Natural killer cell treated with Interleukin-12 subunit alpha and Interleukin-12 subunit beta and Interleukin-15 and Interleukin-18, amount 100 ng/mL, for 72 hours (primary cell): ENCODE data around the gene HOMEZ. TPM values are rescaled to one million over a fixed set of nuclear protein-coding genes. Genes with fewer than 3 reads are reported as not detected.
"Not testable (repeated sequence)": the region's sequence is repeated elsewhere in the genome, so short reads cannot be mapped to it uniquely, and the experiment has no call there.

Experiments
- ATAC-seq, 2 donors: fragments of 150-1000 bp; cut with Tn5 transposase in 1 of 2; sonication (Bioruptor Pico), chemical (Tn5 transposase) in 1 of 2; 2 replicates each; pipeline ENCODE4 v1.10.0; 2021
- DNase-seq: peaks from one replicate; pipeline ENCODE4 v3.0.0; 2022; ENCODE audit warnings: low spot score
- H3K27ac Mint-ChIP-seq, 2 donors: 1 replicate in 1 of 2; 2 replicates in 1 of 2; pipeline ENCODE4 v1.8.0; 2022; ENCODE audit warnings: mixed read lengths in 2 of 2, mild to moderate bottlenecking in 1 of 2, moderate library complexity in 1 of 2
- H3K27me3 Mint-ChIP-seq, 2 donors: 1 replicate in 1 of 2; 2 replicates in 1 of 2; pipeline ENCODE4 v1.8.0; 2022; ENCODE audit warnings: mixed read lengths in 2 of 2
- H3K36me3 Mint-ChIP-seq: one replicate; pipeline ENCODE4 v1.8.0; 2022; ENCODE audit warnings: mixed read lengths
- H3K4me1 Mint-ChIP-seq, 2 donors: 1 replicate in 1 of 2; 2 replicates in 1 of 2; pipeline ENCODE4 v1.8.0; 2022; ENCODE audit warnings: low read depth in 2 of 2, mixed read lengths in 2 of 2, mild to moderate bottlenecking in 1 of 2
- H3K4me3 Mint-ChIP-seq: one replicate; pipeline ENCODE4 v1.8.0; 2022; ENCODE audit warnings: mixed read lengths
- H3K9me3 Mint-ChIP-seq: 2 replicates; pipeline ENCODE4 v1.8.0; 2022; ENCODE audit warnings: mixed read lengths
- total RNA-seq, 2 donors: library from RNA; stranded (reverse); gene quantifications; one replicate each; pipeline ENCODE4 v1.2.3, GENCODE V29; 2022

The HOMEZ gene
- total RNA-seq, 2 donors from 2014 or later, result 5.8 to 7.8 TPM

- H3K4me3 Mint-ChIP-seq, result no peak overlapping the region
- H3K4me1 Mint-ChIP-seq, result peaks cover 16 to 17% of the 10 kb centered on the region in 2 donors
- no peaks in the 10 kb centered on the region for H3K27me3 Mint-ChIP-seq
- no peaks in the 10 kb centered on the region for H3K9me3 Mint-ChIP-seq
- no peak overlapping the region for H3K27ac Mint-ChIP-seq
- DNase-seq (no peak), ATAC-seq (no peak)
- H3K36me3 Mint-ChIP-seq, result no peaks in the 10 kb centered on the region
These were observed 4.7 kb downstream of the HOMEZ start for GRCh38 chr14:23281247-23281646.

DNA sequence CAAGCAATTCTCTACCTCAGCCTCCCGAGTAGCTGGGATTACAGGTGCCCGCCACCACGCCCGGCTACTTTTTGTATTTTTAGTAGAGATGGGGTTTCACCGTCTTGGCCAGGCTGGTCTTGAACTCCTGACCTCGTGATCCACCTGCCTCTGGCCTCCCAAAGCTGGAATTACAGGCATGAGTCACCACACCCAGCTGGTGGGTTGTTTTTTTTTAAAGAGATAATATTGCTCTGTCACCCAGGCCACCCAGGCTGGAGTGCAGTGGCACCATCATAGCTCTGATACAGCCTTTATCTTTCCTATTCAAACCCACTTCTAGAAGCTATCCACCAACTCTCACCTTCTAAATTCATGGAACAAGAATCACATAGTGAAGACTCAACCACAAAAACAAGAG is 8.0 kb downstream of the HOMEZ start:
- not testable (repeated sequence) for H3K4me1 Mint-ChIP-seq, ATAC-seq

GRCh38 chr14:23277189-23277588 is 8.7 kb downstream of the HOMEZ start:
- Mint-ChIP-seq H3K9me3 (no peaks in the 10 kb centered on the region), H3K27ac (no peak overlapping the region), H3K4me1 (peaks cover 4 to 10% of the 10 kb centered on the region in 2 donors), H3K4me3 (no peak overlapping the region), H3K27me3 (no peaks in the 10 kb centered on the region), H3K36me3 (no peaks in the 10 kb centered on the region)
- DNase-seq, result no peak
- ATAC-seq, result no peak

More for the DNA sequence above, 8.0 kb downstream of the HOMEZ start:
- not testable (repeated sequence) for H3K4me3 Mint-ChIP-seq, H3K36me3 Mint-ChIP-seq, H3K9me3 Mint-ChIP-seq, DNase-seq, H3K27me3 Mint-ChIP-seq, H3K27ac Mint-ChIP-seq

DNA sequence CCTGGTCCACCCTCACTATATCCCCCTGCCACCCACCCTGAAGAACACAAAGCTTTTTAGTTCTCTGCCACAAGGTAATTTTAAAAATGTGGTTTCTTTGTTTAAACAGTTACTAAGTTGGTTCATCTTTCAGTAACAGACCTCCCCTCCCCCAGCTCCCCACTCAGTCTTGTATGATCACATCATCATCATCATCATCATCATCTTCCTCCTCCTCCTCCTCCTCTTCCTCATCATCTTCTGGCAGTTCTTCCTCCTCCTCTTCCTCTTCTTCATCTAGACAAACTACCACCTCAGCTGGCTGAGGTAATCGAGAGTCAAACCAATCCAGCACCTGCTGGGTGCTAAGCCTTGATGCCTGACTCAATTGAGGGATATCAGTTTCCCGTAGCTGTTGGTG is 10.5 kb downstream of the HOMEZ start:
- H3K27ac Mint-ChIP-seq, result no peak overlapping the region
- peaks cover 4 to 10% of the 10 kb centered on the region in 2 donors for H3K4me1 Mint-ChIP-seq
- H3K36me3 Mint-ChIP-seq, result no peaks in the 10 kb centered on the region
- no peak overlapping the region for H3K4me3 Mint-ChIP-seq
- DNase-seq, result no peak
- ATAC-seq, result no peak
- H3K27me3 Mint-ChIP-seq, result no peaks in the 10 kb centered on the region
- no peaks in the 10 kb centered on the region for H3K9me3 Mint-ChIP-seq

DNA sequence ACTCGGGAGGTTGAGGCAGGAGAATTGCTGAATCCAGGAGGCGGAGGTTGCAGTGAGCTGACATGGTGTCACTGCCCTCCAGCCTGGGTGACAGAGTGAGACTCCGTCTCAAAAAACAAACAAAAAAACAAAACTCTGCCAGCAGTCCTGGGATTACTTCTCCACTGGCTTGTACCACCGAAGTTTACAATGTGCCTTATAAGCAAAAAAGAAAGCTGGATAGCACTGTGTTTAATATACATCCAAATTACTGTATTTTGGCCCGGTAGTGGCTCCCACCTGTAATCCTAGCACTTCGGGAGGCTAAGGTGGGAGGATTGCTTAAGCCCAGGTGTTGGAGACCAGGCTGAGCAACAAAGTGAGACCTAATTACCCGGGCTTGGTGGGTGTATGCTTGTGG is 16.7 kb downstream of the HOMEZ start:
- DNase-seq (no peak), ATAC-seq (no peak)
- H3K4me1 Mint-ChIP-seq, result no peaks in the 10 kb centered on the region
- H3K4me3 Mint-ChIP-seq, result no peak overlapping the region
- H3K27me3 Mint-ChIP-seq, result peaks cover 8 to 12% of the 10 kb centered on the region in 2 donors
- no peak overlapping the region for H3K27ac Mint-ChIP-seq
- H3K36me3 Mint-ChIP-seq, result no peaks in the 10 kb centered on the region
- no peaks in the 10 kb centered on the region for H3K9me3 Mint-ChIP-seq

DNA sequence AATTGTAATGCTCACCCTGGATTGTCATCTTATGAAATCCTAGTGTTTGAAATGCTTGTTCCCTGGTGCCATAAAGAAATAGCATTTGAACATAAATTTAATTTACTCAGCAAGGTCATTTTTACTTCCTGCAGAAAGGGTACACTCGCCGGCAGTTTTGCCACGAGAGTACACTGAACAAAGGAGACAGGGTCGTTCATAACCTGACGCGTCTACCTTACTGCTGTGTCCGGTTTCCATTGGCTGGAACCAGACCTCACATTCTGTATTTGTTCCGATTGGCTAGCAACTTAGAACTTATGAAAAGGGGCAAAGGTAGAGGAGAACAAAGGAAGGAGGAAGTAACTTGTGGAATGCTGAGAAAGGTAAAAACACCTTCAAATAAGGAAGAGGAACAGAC is 25.1 kb downstream of the HOMEZ start:
- not testable (repeated sequence) for H3K4me1 Mint-ChIP-seq, H3K4me3 Mint-ChIP-seq, ATAC-seq, DNase-seq, H3K9me3 Mint-ChIP-seq, H3K36me3 Mint-ChIP-seq, H3K27ac Mint-ChIP-seq
- H3K27me3 Mint-ChIP-seq, result peaks cover 21 to 48% of the 10 kb centered on the region in 2 donors

DNA sequence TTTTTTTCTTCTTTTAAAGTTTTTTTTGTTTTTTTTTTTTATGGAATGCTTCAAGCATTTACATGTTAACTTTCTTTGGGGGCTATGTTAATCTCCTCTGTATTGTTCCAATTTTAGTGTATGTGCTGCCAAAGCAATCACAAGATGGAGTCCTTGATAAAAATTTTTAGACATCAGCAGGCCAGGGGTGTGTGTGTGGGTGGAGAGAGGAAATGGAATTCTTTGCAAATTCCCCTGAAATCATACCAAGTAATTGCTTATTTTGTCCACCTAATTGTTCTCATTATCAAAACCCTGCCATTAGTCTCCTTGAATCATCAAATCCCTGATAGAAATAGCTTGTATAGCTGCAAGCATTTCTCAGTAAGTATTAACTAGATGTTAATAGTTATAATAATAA is 26.5 kb downstream of the HOMEZ start:
- Mint-ChIP-seq H3K27ac (no peak overlapping the region), H3K4me3 (no peak overlapping the region), H3K4me1 (no peaks in the 10 kb centered on the region), H3K36me3 (no peaks in the 10 kb centered on the region), H3K9me3 (no peaks in the 10 kb centered on the region), H3K27me3 (peaks cover 14 to 39% of the 10 kb centered on the region in 2 donors)
- ATAC-seq, result no peak
- no peak for DNase-seq

DNA sequence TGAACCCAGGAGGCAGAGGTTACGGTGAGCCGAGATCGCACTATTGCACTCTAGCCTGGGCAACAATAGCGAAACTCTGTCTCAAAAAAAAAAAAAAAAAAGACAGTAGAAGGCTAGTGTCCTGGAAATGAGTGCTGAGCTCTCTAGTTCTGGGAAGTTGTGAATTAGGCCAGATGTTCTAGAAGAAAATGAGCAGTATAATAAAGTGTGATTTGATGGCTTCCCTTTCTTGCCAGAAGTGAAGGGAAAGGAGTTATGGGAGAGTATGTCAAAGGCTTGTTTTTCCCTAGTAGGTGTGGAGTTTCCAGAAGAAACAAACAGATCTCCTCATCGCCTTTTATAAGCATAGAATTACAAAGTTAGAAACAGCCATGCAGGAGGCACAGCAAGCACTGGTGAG is 27.7 kb downstream of the HOMEZ start:
- H3K4me3 Mint-ChIP-seq, result no peak overlapping the region
- H3K27me3 Mint-ChIP-seq, result peaks cover 14 to 37% of the 10 kb centered on the region in 2 donors
- no peak overlapping the region for H3K27ac Mint-ChIP-seq
- DNase-seq (no peak), ATAC-seq (no peak)
- H3K36me3 Mint-ChIP-seq, result no peaks in the 10 kb centered on the region
- no peaks in the 10 kb centered on the region for H3K4me1 Mint-ChIP-seq
- H3K9me3 Mint-ChIP-seq, result no peaks in the 10 kb centered on the region

DNA sequence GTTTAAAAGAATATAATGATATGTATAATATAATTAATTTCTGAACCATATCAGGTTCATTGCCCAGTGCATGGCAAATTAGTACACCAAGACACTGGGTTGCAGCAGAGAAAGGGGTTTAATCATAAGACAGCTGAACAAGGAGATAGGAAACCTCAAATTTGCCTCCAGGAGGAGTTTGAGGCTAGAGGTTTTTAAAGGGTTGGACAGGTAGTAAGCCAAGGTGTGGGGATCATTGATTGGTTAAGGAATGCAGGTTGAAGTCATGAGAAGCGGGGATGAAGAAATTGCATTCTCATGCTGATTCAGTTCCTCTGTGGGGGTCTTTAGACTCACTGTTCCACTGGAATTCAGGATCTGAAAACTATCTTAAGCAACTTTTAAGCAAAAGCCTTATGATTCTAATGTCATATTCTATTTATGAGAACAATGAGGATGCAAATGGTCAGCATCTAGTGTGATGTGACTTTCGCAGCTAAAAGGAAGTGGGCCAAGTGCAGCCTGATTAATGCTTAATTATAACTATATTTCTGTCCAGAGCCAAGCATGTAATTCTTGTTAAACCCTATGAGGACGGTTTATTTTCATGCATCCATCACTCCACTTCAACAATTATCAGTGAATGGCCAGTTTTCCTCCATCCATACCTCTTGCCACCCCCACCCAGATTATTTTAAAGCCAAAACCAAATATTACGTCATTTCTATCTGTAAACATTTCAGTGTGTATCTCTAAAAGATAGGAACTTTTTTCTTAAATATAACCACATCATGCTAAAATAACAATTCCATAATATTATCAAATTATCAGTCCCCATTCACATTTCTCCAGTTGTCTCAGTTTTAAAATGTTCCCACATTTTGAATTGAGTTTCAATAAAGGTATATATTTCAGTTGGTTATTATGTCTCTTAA is 33.3 kb downstream of the HOMEZ start:
- Mint-ChIP-seq H3K36me3 (no peaks in the 10 kb centered on the region), H3K4me3 (no peak overlapping the region), H3K9me3 (no peaks in the 10 kb centered on the region), H3K4me1 (no peaks in the 10 kb centered on the region), H3K27ac (no peak overlapping the region), H3K27me3 (peaks cover 17 to 21% of the 10 kb centered on the region in 2 donors)
- DNase-seq, result no peak
- ATAC-seq, result no peak

DNA sequence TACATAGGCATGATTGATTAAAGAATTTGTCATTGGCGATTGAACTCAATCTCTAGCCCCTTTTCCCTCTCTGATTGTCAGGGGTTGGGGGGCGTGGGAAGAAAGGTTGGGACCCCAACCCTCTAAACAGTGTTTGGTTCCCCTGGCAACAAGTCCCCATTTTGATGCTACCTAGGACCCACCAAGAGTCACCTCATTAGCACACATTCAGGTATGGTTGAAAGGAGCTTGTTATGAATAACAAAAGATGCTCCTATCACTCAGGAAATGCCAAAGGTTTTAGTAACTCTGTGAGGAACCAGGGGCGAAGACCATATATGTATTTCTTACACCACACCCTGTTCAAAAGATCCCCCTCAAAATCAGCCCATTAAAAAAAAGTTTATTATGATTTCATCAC is 33.9 kb downstream of the HOMEZ start:
- Mint-ChIP-seq H3K4me3 (no peak overlapping the region), H3K36me3 (no peaks in the 10 kb centered on the region), H3K9me3 (no peaks in the 10 kb centered on the region), H3K4me1 (no peaks in the 10 kb centered on the region), H3K27ac (no peak overlapping the region), H3K27me3 (peaks cover 17 to 21% of the 10 kb centered on the region in 2 donors)
- no peak for DNase-seq
- no peak for ATAC-seq

GRCh38 chr14:23249824-23250223 is 36.1 kb downstream of the HOMEZ start:
- DNase-seq, result no peak
- no peak overlapping the region for H3K27ac Mint-ChIP-seq
- no peaks in the 10 kb centered on the region for H3K36me3 Mint-ChIP-seq
- no peak overlapping the region for H3K4me3 Mint-ChIP-seq
- H3K9me3 Mint-ChIP-seq, result no peaks in the 10 kb centered on the region
- ATAC-seq, result no peak
- peaks cover 17 to 23% of the 10 kb centered on the region in 2 donors for H3K27me3 Mint-ChIP-seq
- no peaks in the 10 kb centered on the region for H3K4me1 Mint-ChIP-seq

DNA sequence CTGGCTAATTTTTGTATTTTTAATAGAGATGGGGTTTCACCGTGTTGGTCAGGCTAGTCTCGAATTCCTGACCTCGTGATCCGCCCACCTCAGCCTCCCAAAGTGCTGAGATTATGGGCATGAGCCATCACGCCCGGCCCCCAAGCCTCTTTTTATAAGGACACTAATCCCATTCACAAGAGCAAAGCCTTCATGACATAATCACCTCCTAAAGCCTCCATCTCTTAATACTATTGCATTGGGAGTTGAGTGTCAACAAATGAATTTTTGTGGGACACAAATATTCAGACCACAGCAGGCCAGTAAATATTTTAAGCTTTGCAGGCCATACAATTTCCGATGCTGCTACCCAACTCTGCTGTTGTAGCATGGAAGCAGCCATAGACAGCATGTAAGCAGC is 37.3 kb downstream of the HOMEZ start:
- H3K4me3 Mint-ChIP-seq, result no peak overlapping the region
- peaks cover 16 to 25% of the 10 kb centered on the region in 2 donors for H3K27me3 Mint-ChIP-seq
- DNase-seq (no peak), ATAC-seq (no peak)
- no peaks in the 10 kb centered on the region for H3K36me3 Mint-ChIP-seq
- no peak overlapping the region for H3K27ac Mint-ChIP-seq
- no peaks in the 10 kb centered on the region for H3K4me1 Mint-ChIP-seq
- H3K9me3 Mint-ChIP-seq, result no peaks in the 10 kb centered on the region

- Mint-ChIP-seq H3K4me1 (no peaks in the 10 kb centered on the region), H3K27ac (no peak overlapping the region), H3K27me3 (peaks cover 9 to 23% of the 10 kb centered on the region in 2 donors), H3K36me3 (no peaks in the 10 kb centered on the region), H3K4me3 (no peak overlapping the region), H3K9me3 (no peaks in the 10 kb centered on the region)
- DNase-seq (no peak), ATAC-seq (no peak)
These were observed 40.6 kb downstream of the HOMEZ start for GRCh38 chr14:23245282-23245681.

DNA sequence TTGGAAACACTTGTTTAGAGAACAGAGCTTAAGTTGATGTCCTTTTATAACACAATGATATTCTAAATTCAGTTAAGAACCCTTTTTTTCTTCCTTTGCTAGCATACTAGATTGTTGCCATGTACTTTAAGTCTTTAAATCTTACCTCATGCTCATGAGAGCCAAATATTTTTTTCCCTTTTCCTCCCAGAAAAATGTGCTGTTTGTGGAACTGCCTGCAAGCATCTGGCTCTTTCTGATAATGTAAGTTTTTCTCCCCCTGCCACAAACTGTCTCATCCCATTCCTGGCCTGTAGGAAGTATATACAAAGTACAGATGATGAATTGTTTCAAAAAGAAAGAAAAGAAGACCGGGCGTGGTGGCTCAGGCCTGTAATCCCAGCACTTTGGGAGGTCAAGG is 42.9 kb downstream of the HOMEZ start:
- H3K27me3 Mint-ChIP-seq, result peaks cover 12 to 18% of the 10 kb centered on the region in 2 donors
- no peak for ATAC-seq
- DNase-seq, result no peak
- no peak overlapping the region for H3K27ac Mint-ChIP-seq
- H3K9me3 Mint-ChIP-seq, result no peaks in the 10 kb centered on the region
- no peaks in the 10 kb centered on the region for H3K36me3 Mint-ChIP-seq
- H3K4me3 Mint-ChIP-seq, result no peak overlapping the region
- H3K4me1 Mint-ChIP-seq, result no peaks in the 10 kb centered on the region
